Upper lobe of left lung (tissue), 6 donors: ENCODE measurements around the gene DNAH9. TPM values are rescaled to one million over a fixed set of nuclear protein-coding genes. Genes with fewer than 3 reads are reported as not detected.
A peak's percentile ranks its signal among the peaks of the same experiment; 100 is the strongest.

Source experiments
- ATAC-seq, 2 donors: fragments of 200-7000 bp; cut with Tn5 transposase; one replicate each; pipeline ENCODE4 v1.9.1; 2022; ENCODE audit warnings: mild to moderate bottlenecking in 2 of 2, moderate library complexity in 2 of 2; ENCODE audit not compliant: low FRiP score in 2 of 2
- DNase-seq, 2 donors: peaks; one replicate each; pipeline ENCODE4 v3.0.0-alpha.2; 2019 to 2020
- H3K27ac ChIP-seq, 4 donors: fragments of 200-600 bp; sonication (generic); one replicate each; pipeline ENCODE4 v1.5.1; 2016 to 2019
- H3K27me3 ChIP-seq, 4 donors: fragments of 200-600 bp; sonication (generic); one replicate each; pipeline ENCODE4 v1.5.1; 2017 to 2019
- H3K36me3 ChIP-seq, 4 donors: fragments of 200-600 bp; sonication (generic); one replicate each; pipeline ENCODE4 v1.5.1; 2016 to 2019
- H3K4me1 ChIP-seq, 4 donors: fragments of 200-600 bp; sonication (generic); one replicate each; pipeline ENCODE4 v1.5.1; 2018 to 2019
- H3K4me3 ChIP-seq, 4 donors: fragments of 200-600 bp; sonication (generic); one replicate each; pipeline ENCODE4 v1.5.1; 2017 to 2019; ENCODE audit warnings: mild to moderate bottlenecking in 2 of 4, moderate library complexity in 1 of 4
- H3K9me3 ChIP-seq, 4 donors: fragments of 200-600 bp; sonication (generic); one replicate each; pipeline ENCODE4 v1.5.1; 2018 to 2019
- EP300 ChIP-seq, 4 donors: sonication (generic); formaldehyde crosslinking; IDR thresholded peaks; one replicate each; pipeline ENCODE4 v1.5.1; 2017; ENCODE audit warnings: antibody characterized with exemption in 4 of 4, control low read depth in 2 of 4
- POLR2A ChIP-seq, 4 donors: fragments of 450-650 bp; IDR thresholded peaks; one replicate each; pipeline ENCODE4 v1.5.1; 2016 to 2017; ENCODE audit warnings: antibody characterized with exemption in 4 of 4, mild to moderate bottlenecking in 2 of 4
- POLR2AphosphoS5 ChIP-seq, 2 donors: sonication (generic); formaldehyde crosslinking; IDR thresholded peaks; one replicate each; pipeline ENCODE4 v1.5.1; 2017; ENCODE audit warnings: antibody characterized with exemption in 2 of 2
- WGBS, 2 donors: methylation state at CpG; one replicate each; pipeline ENCODE4 v1.1.5; 2017 to 2018; 5-methylcytosine and 5-hydroxymethylcytosine counted together
- total RNA-seq, 6 donors: library from RNA; depleted of rRNA in 4 of 6; stranded (reverse); fragments of >200 nt in 4 of 6; gene quantifications; one replicate each; pipeline versions ENCODE4 v1.1.0 to v1.2.1, GENCODE V29; 2016 to 2021
- TF ChIP-seq, protein P1 (sequence below), 6 experiments: fragments of 450-650 bp in 4 of 6; fragments of 200-600 bp in 2 of 6; sonication (generic) in 2 of 6; IDR thresholded peaks; one replicate each; pipeline ENCODE4 v1.5.1; 2016 to 2019; ENCODE audit warnings: antibody characterized with exemption in 6 of 6
- donor health status: DM: no; HTN: no; CAD: no; lungs with moderate emphysema.
- donor health status: DM: no; HTN: yes; CAD: no; lungs with severe emphysema.

Gene DNAH9
- total RNA-seq, 6 donors from 2014 or later: 0.92 to 42.6 (median 14.8) TPM

DNA sequence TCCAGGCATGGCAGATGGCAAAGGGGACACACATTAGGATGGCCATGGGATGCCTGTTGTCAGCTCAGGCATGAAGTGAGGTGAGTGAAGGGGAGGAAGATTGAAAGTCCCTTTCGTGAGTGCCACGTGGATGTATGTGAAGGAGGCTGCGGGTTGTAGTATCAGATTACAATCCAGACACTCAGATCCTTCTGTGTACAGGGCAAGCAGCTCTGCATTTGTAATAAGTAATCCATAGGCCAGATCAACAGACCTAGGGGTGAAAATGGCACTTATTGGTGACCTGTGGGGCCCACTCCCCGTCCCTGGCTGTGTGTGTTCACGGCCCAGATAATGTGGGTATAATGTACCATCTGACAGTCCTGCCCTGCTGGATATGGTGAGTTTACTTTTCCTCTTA lies 159.5 kb downstream of the DNAH9 start:
- H3K4me1 ChIP-seq: no peaks in the 10 kb centered on the region
- no peaks in the 10 kb centered on the region for H3K9me3 ChIP-seq
- no peaks in the 10 kb centered on the region for H3K27me3 ChIP-seq
- no peak overlapping the region for H3K27ac ChIP-seq
- no peak overlapping the region for H3K4me3 ChIP-seq
- no peak for DNase-seq
- no peak for TF ChIP-seq POLR2AphosphoS5 (IDR thresholded peaks at IDR 0.05)
- TF ChIP-seq EP300 (IDR thresholded peaks at IDR 0.05): no peak
- TF ChIP-seq POLR2A (IDR thresholded peaks at IDR 0.05): no peak
- H3K36me3 ChIP-seq: no peaks in the 10 kb centered on the region
- WGBS, 2 donors: 40 to 44% methylated on average over 5 of the region's 5 CpGs
- ATAC-seq: no peak

DNA sequence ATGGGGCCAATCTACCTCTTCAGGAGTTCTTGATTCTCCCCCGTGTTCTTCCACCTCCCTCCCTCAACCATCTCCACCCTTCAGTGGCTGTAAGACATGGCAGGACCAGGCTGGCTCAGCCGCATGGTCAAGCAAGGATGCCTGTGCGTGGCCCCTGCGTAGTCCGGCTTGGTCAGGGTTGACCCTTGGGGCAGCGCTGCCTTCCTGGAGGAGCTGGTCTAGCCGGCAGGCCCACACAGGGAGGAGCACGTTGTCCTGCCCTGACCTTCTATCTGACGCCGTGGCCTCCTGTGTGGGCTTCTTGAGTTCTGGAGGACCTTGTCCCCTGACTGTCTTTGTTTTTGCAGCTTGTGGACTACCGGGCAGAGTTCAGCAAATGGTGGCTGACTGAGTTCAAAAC lies 169.8 kb downstream of the DNAH9 start:
- TF ChIP-seq, protein P1, sequence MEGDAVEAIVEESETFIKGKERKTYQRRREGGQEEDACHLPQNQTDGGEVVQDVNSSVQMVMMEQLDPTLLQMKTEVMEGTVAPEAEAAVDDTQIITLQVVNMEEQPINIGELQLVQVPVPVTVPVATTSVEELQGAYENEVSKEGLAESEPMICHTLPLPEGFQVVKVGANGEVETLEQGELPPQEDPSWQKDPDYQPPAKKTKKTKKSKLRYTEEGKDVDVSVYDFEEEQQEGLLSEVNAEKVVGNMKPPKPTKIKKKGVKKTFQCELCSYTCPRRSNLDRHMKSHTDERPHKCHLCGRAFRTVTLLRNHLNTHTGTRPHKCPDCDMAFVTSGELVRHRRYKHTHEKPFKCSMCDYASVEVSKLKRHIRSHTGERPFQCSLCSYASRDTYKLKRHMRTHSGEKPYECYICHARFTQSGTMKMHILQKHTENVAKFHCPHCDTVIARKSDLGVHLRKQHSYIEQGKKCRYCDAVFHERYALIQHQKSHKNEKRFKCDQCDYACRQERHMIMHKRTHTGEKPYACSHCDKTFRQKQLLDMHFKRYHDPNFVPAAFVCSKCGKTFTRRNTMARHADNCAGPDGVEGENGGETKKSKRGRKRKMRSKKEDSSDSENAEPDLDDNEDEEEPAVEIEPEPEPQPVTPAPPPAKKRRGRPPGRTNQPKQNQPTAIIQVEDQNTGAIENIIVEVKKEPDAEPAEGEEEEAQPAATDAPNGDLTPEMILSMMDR (IDR thresholded peaks at IDR 0.05): no peak
- TF ChIP-seq POLR2AphosphoS5 (IDR thresholded peaks at IDR 0.05) (no peak), EP300 (IDR thresholded peaks at IDR 0.05) (no peak), POLR2A (IDR thresholded peaks at IDR 0.05) (no peak)
- ATAC-seq (no peak), DNase-seq (peak in 1 of 2 donors; percentile 60)
- no peaks in the 10 kb centered on the region for H3K4me1 ChIP-seq
- WGBS, 2 donors: 88 to 96% methylated on average over 9 to 10 of the region's 11 CpGs
- no peak overlapping the region for H3K4me3 ChIP-seq
- H3K36me3 ChIP-seq: no peaks in the 10 kb centered on the region
- no peak overlapping the region for H3K27ac ChIP-seq
- no peaks in the 10 kb centered on the region for H3K9me3 ChIP-seq
- H3K27me3 ChIP-seq: no peaks in the 10 kb centered on the region

GRCh38 chr17:11768981-11769380 lies 170.7 kb downstream of the DNAH9 start:
- Histone ChIP-seq H3K36me3 (no peaks in the 10 kb centered on the region), H3K27me3 (no peaks in the 10 kb centered on the region), H3K9me3 (no peaks in the 10 kb centered on the region), H3K27ac (no peak overlapping the region), H3K4me3 (no peak overlapping the region), H3K4me1 (no peaks in the 10 kb centered on the region)
- WGBS, 2 donors: 92 to 93% methylated on average over 11 to 19 of the region's 19 CpGs
- ATAC-seq (no peak), DNase-seq (peak in 1 of 2 donors; percentile 68)
- TF ChIP-seq, protein P1 (IDR thresholded peaks at IDR 0.05): no peak
- no peak for TF ChIP-seq POLR2AphosphoS5 (IDR thresholded peaks at IDR 0.05)

GRCh38 chr17:11772031-11772430 lies 173.8 kb downstream of the DNAH9 start:
- no peaks in the 10 kb centered on the region for H3K4me1 ChIP-seq
- ATAC-seq: no peak
- no peak for DNase-seq
- no peak for TF ChIP-seq POLR2A (IDR thresholded peaks at IDR 0.05)
- no peaks in the 10 kb centered on the region for H3K9me3 ChIP-seq
- no peaks in the 10 kb centered on the region for H3K36me3 ChIP-seq
- H3K4me3 ChIP-seq: no peak overlapping the region
- H3K27ac ChIP-seq: no peak overlapping the region
- no peaks in the 10 kb centered on the region for H3K27me3 ChIP-seq

DNA sequence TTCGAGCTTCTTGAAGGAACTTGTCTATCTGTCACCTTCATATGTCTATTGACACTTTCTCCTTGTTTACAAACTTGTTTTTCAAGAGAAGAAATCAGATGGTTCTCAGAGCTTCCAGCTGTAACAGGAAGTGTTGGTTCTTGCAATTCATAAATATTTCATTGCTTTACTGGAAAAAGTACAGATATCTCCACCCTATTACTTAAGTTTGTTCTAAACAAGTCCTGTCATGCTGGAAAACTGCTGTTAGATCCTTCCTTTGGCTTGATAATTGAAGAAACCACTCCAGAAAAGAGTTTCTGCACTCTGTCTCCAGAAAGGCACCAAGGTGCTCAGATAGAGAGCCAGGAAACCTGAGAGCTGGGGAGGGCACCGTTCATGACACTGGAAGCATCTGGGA lies 181.6 kb downstream of the DNAH9 start:
- Histone ChIP-seq H3K9me3 (no peaks in the 10 kb centered on the region), H3K4me3 (no peak overlapping the region), H3K4me1 (no peaks in the 10 kb centered on the region), H3K27me3 (no peaks in the 10 kb centered on the region), H3K27ac (no peak overlapping the region), H3K36me3 (no peaks in the 10 kb centered on the region)
- TF ChIP-seq, protein P1 (IDR thresholded peaks at IDR 0.05): no peak
- TF ChIP-seq POLR2A (IDR thresholded peaks at IDR 0.05): no peak
- DNase-seq: no peak
- no peak for ATAC-seq
- WGBS, 2 donors: 63 to 70% methylated on average over 2 of the region's 2 CpGs

GRCh38 chr17:11780621-11781020 lies 182.4 kb downstream of the DNAH9 start:
- ATAC-seq (peak in 1 of 2 donors; percentile 40), DNase-seq (no peak)
- 88% methylated on average over 5 of the region's 5 CpGs for WGBS, 2 donors
- no peak overlapping the region for H3K27ac ChIP-seq
- H3K9me3 ChIP-seq: no peaks in the 10 kb centered on the region
- no peaks in the 10 kb centered on the region for H3K36me3 ChIP-seq
- H3K27me3 ChIP-seq: no peaks in the 10 kb centered on the region
- no peaks in the 10 kb centered on the region for H3K4me1 ChIP-seq
- TF ChIP-seq POLR2A (IDR thresholded peaks at IDR 0.05) (no peak), POLR2AphosphoS5 (IDR thresholded peaks at IDR 0.05) (no peak), EP300 (IDR thresholded peaks at IDR 0.05) (no peak)
- TF ChIP-seq, protein P1 (IDR thresholded peaks at IDR 0.05): no peak
- H3K4me3 ChIP-seq: no peak overlapping the region
